Measurements from ENCODE around the gene PRR5. TPM values are rescaled to one million over a fixed set of nuclear protein-coding genes. Genes with fewer than 3 reads are reported as not detected.
A peak's percentile ranks its signal among the peaks of the same experiment; 100 is the strongest.

The PRR5 gene
- total and polyA plus RNA-seq, 2 of the 13 experiments (the other 11 are each of a cell fraction or from before 2014, with no cell fraction given), result 11.6 to 27.5 TPM

DNA sequence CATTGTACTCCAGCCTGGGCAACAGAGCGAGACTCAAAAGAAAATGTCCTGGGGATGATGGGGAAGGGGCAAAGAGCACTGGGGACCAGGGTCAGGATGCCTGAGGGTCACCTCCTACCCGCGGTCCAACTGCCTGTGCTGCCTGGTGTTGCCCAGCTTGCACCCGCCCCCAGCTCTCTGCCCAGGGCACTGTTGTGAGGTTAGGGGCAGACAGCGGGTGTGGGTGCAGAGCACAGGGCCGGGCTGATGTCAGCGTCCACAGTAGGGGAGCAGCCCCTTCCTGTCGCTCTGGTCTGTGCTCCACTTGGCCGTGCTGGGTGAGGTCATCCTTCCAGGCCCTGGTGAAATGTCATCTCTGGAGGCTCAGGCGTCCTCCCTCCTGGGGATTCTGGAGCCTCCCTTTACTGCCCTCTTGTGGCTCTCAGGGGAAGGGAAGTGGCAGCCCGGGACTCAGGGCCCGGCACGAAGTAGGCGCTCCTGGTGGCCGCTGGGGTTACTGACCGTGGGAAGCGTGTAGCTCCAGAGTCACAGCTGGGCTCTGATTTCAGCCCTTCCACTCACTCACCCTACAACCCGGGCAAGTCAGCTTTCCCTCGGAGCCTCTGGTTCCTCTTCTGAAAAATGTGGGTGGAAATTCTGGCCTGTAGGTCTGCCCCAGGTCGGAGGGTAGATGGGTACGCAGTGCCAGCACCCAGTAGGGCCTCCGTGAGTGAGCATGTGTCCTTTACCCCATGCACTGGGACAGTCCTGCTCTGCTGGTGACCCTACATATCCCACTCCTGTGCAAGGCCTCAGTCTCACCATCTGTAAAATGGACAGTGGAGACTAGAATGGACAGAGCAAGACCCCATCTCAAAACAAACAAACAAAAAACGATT is 17.3 kb upstream of the PRR5 start (continued):
- no peak for TF ChIP-seq SRSF4 (IDR thresholded peaks at IDR 0.05; ENCODE audit: low read depth, low read length, poor library complexity, severe bottlenecking)
- TF ChIP-seq, protein P1, sequence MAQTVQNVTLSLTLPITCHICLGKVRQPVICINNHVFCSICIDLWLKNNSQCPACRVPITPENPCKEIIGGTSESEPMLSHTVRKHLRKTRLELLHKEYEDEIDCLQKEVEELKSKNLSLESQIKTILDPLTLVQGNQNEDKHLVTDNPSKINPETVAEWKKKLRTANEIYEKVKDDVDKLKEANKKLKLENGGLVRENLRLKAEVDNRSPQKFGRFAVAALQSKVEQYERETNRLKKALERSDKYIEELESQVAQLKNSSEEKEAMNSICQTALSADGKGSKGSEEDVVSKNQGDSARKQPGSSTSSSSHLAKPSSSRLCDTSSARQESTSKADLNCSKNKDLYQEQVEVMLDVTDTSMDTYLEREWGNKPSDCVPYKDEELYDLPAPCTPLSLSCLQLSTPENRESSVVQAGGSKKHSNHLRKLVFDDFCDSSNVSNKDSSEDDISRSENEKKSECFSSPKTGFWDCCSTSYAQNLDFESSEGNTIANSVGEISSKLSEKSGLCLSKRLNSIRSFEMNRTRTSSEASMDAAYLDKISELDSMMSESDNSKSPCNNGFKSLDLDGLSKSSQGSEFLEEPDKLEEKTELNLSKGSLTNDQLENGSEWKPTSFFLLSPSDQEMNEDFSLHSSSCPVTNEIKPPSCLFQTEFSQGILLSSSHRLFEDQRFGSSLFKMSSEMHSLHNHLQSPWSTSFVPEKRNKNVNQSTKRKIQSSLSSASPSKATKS (CRISPR knock-in tag; IDR thresholded peaks at IDR 0.05), result no peak
- TF ChIP-seq ETV5 (CRISPR knock-in tag; IDR thresholded peaks at IDR 0.05; ENCODE audit: borderline replicate concordance), result peak; percentile 50
- TF ChIP-seq NFYB (CRISPR knock-in tag; IDR thresholded peaks at IDR 0.05), result no peak
- no peak for TF ChIP-seq ZNF773 (CRISPR knock-in tag; IDR thresholded peaks at IDR 0.05; ENCODE audit: borderline replicate concordance)
- peak; percentile 79 for TF ChIP-seq KDM2A (CRISPR knock-in tag; IDR thresholded peaks at IDR 0.05; ENCODE audit: borderline replicate concordance, low read depth)
- TF ChIP-seq, protein P2, sequence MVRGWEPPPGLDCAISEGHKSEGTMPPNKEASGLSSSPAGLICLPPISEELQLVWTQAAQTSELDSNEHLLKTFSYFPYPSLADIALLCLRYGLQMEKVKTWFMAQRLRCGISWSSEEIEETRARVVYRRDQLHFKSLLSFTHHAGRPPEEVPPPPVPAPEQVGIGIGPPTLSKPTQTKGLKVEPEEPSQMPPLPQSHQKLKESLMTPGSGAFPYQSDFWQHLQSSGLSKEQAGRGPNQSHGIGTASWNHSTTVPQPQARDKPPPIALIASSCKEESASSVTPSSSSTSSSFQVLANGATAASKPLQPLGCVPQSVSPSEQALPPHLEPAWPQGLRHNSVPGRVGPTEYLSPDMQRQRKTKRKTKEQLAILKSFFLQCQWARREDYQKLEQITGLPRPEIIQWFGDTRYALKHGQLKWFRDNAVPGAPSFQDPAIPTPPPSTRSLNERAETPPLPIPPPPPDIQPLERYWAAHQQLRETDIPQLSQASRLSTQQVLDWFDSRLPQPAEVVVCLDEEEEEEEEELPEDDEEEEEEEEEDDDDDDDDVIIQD (CRISPR knock-in tag; IDR thresholded peaks at IDR 0.05; ENCODE audit: low read depth), result peak; percentile 56; the same call in 1 of the 2 replicates
- TF ChIP-seq FOSL2 (CRISPR knock-in tag; IDR thresholded peaks at IDR 0.05), result peak; percentile 76
- peak; percentile 88 for TF ChIP-seq JUND (CRISPR knock-in tag; IDR thresholded peaks at IDR 0.05)
- TF ChIP-seq ZNF878 (CRISPR knock-in tag; IDR thresholded peaks at IDR 0.05), result no peak
- TF ChIP-seq, protein P3, sequence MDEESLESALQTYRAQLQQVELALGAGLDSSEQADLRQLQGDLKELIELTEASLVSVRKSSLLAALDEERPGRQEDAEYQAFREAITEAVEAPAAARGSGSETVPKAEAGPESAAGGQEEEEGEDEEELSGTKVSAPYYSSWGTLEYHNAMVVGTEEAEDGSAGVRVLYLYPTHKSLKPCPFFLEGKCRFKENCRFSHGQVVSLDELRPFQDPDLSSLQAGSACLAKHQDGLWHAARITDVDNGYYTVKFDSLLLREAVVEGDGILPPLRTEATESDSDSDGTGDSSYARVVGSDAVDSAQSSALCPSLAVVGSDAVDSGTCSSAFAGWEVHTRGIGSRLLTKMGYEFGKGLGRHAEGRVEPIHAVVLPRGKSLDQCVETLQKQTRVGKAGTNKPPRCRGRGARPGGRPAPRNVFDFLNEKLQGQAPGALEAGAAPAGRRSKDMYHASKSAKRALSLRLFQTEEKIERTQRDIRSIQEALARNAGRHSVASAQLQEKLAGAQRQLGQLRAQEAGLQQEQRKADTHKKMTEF (CRISPR knock-in tag; IDR thresholded peaks at IDR 0.05), result peak; percentile 53; the same call in 1 of the 2 replicates
- no peak for TF ChIP-seq MZF1 (CRISPR knock-in tag; IDR thresholded peaks at IDR 0.05; ENCODE audit: borderline replicate concordance)
- TF ChIP-seq, protein P4, sequence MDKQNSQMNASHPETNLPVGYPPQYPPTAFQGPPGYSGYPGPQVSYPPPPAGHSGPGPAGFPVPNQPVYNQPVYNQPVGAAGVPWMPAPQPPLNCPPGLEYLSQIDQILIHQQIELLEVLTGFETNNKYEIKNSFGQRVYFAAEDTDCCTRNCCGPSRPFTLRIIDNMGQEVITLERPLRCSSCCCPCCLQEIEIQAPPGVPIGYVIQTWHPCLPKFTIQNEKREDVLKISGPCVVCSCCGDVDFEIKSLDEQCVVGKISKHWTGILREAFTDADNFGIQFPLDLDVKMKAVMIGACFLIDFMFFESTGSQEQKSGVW (CRISPR knock-in tag; IDR thresholded peaks at IDR 0.05; ENCODE audit: borderline replicate concordance), result no peak
- TF ChIP-seq, protein P5, sequence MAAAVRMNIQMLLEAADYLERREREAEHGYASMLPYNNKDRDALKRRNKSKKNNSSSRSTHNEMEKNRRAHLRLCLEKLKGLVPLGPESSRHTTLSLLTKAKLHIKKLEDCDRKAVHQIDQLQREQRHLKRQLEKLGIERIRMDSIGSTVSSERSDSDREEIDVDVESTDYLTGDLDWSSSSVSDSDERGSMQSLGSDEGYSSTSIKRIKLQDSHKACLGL (CRISPR knock-in tag; IDR thresholded peaks at IDR 0.05), result no peak
- TF ChIP-seq, protein P6, sequence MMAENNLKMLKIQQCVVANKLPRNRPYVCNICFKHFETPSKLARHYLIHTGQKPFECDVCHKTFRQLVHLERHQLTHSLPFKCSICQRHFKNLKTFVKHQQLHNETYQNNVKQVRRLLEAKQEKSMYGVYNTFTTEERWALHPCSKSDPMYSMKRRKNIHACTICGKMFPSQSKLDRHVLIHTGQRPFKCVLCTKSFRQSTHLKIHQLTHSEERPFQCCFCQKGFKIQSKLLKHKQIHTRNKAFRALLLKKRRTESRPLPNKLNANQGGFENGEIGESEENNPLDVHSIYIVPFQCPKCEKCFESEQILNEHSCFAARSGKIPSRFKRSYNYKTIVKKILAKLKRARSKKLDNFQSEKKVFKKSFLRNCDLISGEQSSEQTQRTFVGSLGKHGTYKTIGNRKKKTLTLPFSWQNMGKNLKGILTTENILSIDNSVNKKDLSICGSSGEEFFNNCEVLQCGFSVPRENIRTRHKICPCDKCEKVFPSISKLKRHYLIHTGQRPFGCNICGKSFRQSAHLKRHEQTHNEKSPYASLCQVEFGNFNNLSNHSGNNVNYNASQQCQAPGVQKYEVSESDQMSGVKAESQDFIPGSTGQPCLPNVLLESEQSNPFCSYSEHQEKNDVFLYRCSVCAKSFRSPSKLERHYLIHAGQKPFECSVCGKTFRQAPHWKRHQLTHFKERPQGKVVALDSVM (CRISPR knock-in tag; IDR thresholded peaks at IDR 0.05), result peak; percentile 96
- peak; percentile 34; the same call in 1 of the 2 replicates for TF ChIP-seq ZNF331 (CRISPR knock-in tag; IDR thresholded peaks at IDR 0.05)
- no peak for TF ChIP-seq ZNF451 (CRISPR knock-in tag; IDR thresholded peaks at IDR 0.05)
- no peak for TF ChIP-seq ZNF564 (CRISPR knock-in tag; IDR thresholded peaks at IDR 0.05)
- TF ChIP-seq ZSCAN25 (CRISPR knock-in tag; IDR thresholded peaks at IDR 0.05), result peak; percentile 67; the same call in 1 of the 2 replicates
- TF ChIP-seq PTBP1 (IDR thresholded peaks at IDR 0.05; ENCODE audit: low read depth, low read length, poor library complexity, severe bottlenecking), result no peak
